GM18499 (cell line): ENCODE data around the gene CIAPIN1.

Source experiments
- ATAC-seq: cut with Tn5 transposase; IDR thresholded peaks from one replicate; pipeline ENCODE4 v1.9.1; 2021; ENCODE audit warnings: moderate number of reproducible peaks; ENCODE audit not compliant: insufficient read depth, unreplicated experiment

CIAPIN1 gene

GRCh38 chr16:57447186-57447962, at the start of gene CIAPIN1, which contains the start of gene COQ9:
CIAPIN1 (minus strand) TSS chr16:57447385; CDS start chr16:57440928, 6,457 bp downstream.
COQ9 (plus strand) TSS chr16:57447479; CDS start chr16:57447506, 27 bp downstream.
- ATAC-seq, result peak; percentile 69

GRCh38 chr16:57493767-57494166, 46.6 kb upstream of the CIAPIN1 start:
- ATAC-seq, result no peak

GRCh38 chr16:57489229-57489628, 42.0 kb upstream of the CIAPIN1 start:
- ATAC-seq, result no peak

- no peak for ATAC-seq
Observed at GRCh38 chr16:57486858-57487834, 40.0 kb upstream of the CIAPIN1 start.

- ATAC-seq, result no peak
Observed at GRCh38 chr16:57485916-57486857, 39.0 kb upstream of the CIAPIN1 start, which contains the start of gene DOK4. DOK4 (minus strand) TSS chr16:57486493; CDS start chr16:57479507, 6,986 bp downstream.

GRCh38 chr16:57485091-57485915, 38.1 kb upstream of the CIAPIN1 start:
- no peak for ATAC-seq

GRCh38 chr16:57484515-57485005, 37.4 kb upstream of the CIAPIN1 start:
- no peak for ATAC-seq

- no peak for ATAC-seq
Observed at GRCh38 chr16:57483725-57484514, 36.7 kb upstream of the CIAPIN1 start.

GRCh38 chr16:57482845-57483545, 35.8 kb upstream of the CIAPIN1 start:
- ATAC-seq, result no peak

- no peak for ATAC-seq
Observed at GRCh38 chr16:57481421-57481820, 34.2 kb upstream of the CIAPIN1 start.

- ATAC-seq, result no peak
Observed at GRCh38 chr16:57480754-57481230, 33.6 kb upstream of the CIAPIN1 start.

- ATAC-seq, result no peak
Observed at GRCh38 chr16:57479976-57480753, 33.0 kb upstream of the CIAPIN1 start.

- no peak for ATAC-seq
Observed at GRCh38 chr16:57479205-57479975, 32.2 kb upstream of the CIAPIN1 start.

- no peak for ATAC-seq
Observed at GRCh38 chr16:57478396-57479204, 31.4 kb upstream of the CIAPIN1 start.
